ENCODE results near the gene LSAMP. TPM values are rescaled to one million over a fixed set of nuclear protein-coding genes. Genes with fewer than 3 reads are reported as not detected.
"Not testable (repeated sequence)": the region's sequence is repeated elsewhere in the genome, so short reads cannot be mapped to it uniquely, and the experiment has no call there.

The LSAMP gene
- total RNA-seq, 4 donors from 2014 or later = 1.3 to 8.3 (median 1.8) TPM

- Histone ChIP-seq H3K27me3 (no peaks in the 10 kb centered on the region), H3K36me3 (no peaks in the 10 kb centered on the region), H3K9me3 (no peaks in the 10 kb centered on the region), H3K4me1 (no peaks in the 10 kb centered on the region), H3K4me3 (no peak overlapping the region), H3K27ac (no peak overlapping the region)
- DNase-seq = no peak
- TF ChIP-seq POLR2A (IDR thresholded peaks at IDR 0.05) = no peak
- no peak for TF ChIP-seq CTCF (IDR thresholded peaks at IDR 0.05)
These were observed 366.7 kb downstream of the LSAMP start for GRCh38 chr3:116078561-116078960.

- Histone ChIP-seq H3K4me1 (no peaks in the 10 kb centered on the region), H3K36me3 (no peaks in the 10 kb centered on the region), H3K27me3 (no peaks in the 10 kb centered on the region), H3K27ac (no peak overlapping the region), H3K4me3 (no peak overlapping the region), H3K9me3 (no peaks in the 10 kb centered on the region)
- TF ChIP-seq POLR2A (IDR thresholded peaks at IDR 0.05) = no peak
- no peak for TF ChIP-seq CTCF (IDR thresholded peaks at IDR 0.05)
- DNase-seq = no peak
These were observed 367.7 kb downstream of the LSAMP start for GRCh38 chr3:116077557-116077956.

- Histone ChIP-seq H3K27me3 (no peaks in the 10 kb centered on the region), H3K36me3 (no peaks in the 10 kb centered on the region), H3K4me3 (no peak overlapping the region), H3K4me1 (no peaks in the 10 kb centered on the region), H3K27ac (no peak overlapping the region), H3K9me3 (no peaks in the 10 kb centered on the region)
- no peak for TF ChIP-seq CTCF (IDR thresholded peaks at IDR 0.05)
- no peak for TF ChIP-seq POLR2A (IDR thresholded peaks at IDR 0.05)
- DNase-seq = no peak
These were observed 368.2 kb downstream of the LSAMP start for GRCh38 chr3:116077059-116077458.

- not testable (repeated sequence) for H3K27ac ChIP-seq, H3K9me3 ChIP-seq, H3K36me3 ChIP-seq, H3K27me3 ChIP-seq, DNase-seq, H3K4me3 ChIP-seq, H3K4me1 ChIP-seq
These were observed 374.6 kb downstream of the LSAMP start for GRCh38 chr3:116070516-116071278.

- Histone ChIP-seq H3K27ac (no peak overlapping the region), H3K27me3 (no peaks in the 10 kb centered on the region), H3K4me1 (no peaks in the 10 kb centered on the region), H3K4me3 (no peak overlapping the region), H3K36me3 (no peaks in the 10 kb centered on the region), H3K9me3 (no peaks in the 10 kb centered on the region)
- TF ChIP-seq CTCF (IDR thresholded peaks at IDR 0.05) = no peak
- TF ChIP-seq POLR2A (IDR thresholded peaks at IDR 0.05) = no peak
- DNase-seq = no peak
These were observed 375.2 kb downstream of the LSAMP start for GRCh38 chr3:116070061-116070460.

- TF ChIP-seq POLR2A (IDR thresholded peaks at IDR 0.05) (no peak), CTCF (IDR thresholded peaks at IDR 0.05) (no peak)
- H3K27me3 ChIP-seq = no peaks in the 10 kb centered on the region
- no peaks in the 10 kb centered on the region for H3K9me3 ChIP-seq
- no peak overlapping the region for H3K27ac ChIP-seq
- no peak for DNase-seq
- H3K4me1 ChIP-seq = no peaks in the 10 kb centered on the region
- no peak overlapping the region for H3K4me3 ChIP-seq
- H3K36me3 ChIP-seq = no peaks in the 10 kb centered on the region
These were observed 376.3 kb downstream of the LSAMP start for GRCh38 chr3:116069024-116069423.
